KMS-11 (cell line): ENCODE measurements around the gene RELN.
"Not testable (repeated sequence)": the region's sequence is repeated elsewhere in the genome, so short reads cannot be mapped to it uniquely, and the experiment has no call there.

Source experiments
- H2AFZ ChIP-seq: fragments of 200-600 bp; sonication (generic); 2 replicates; pipeline ENCODE4 v1.6.1; 2016; ENCODE audit warnings: antibody characterized with exemption, mixed run types, low read depth
- H3K27ac ChIP-seq: fragments of 200-600 bp; sonication (generic); 2 replicates; pipeline ENCODE4 v1.6.1; 2016; ENCODE audit warnings: mild to moderate bottlenecking, mixed run types
- H3K27me3 ChIP-seq: fragments of 200-600 bp; sonication (generic); 2 replicates; pipeline ENCODE4 v1.6.1; 2017; ENCODE audit warnings: mild to moderate bottlenecking, low read depth, mixed run types, moderate library complexity; ENCODE audit not compliant: insufficient read depth
- H3K36me3 ChIP-seq: fragments of 200-600 bp; sonication (generic); 2 replicates; pipeline ENCODE4 v1.6.1; 2017; ENCODE audit warnings: mild to moderate bottlenecking, mixed run types; ENCODE audit not compliant: insufficient read depth
- H3K4me1 ChIP-seq: fragments of 200-600 bp; sonication (generic); 2 replicates; pipeline ENCODE4 v1.6.1; 2016; ENCODE audit warnings: mild to moderate bottlenecking, low read depth, mixed run types; ENCODE audit not compliant: poor library complexity, severe bottlenecking
- H3K4me2 ChIP-seq: fragments of 200-600 bp; sonication (generic); 2 replicates; pipeline ENCODE4 v1.7.0; 2016; ENCODE audit warnings: mild to moderate bottlenecking, mixed run types
- H3K4me3 ChIP-seq: fragments of 200-600 bp; sonication (generic); IDR thresholded peaks from 2 replicates; pipeline ENCODE4 v1.6.1; 2017; ENCODE audit warnings: low read depth, low read length, mixed read lengths; ENCODE audit not compliant: insufficient read depth
- H3K79me2 ChIP-seq: fragments of 200-600 bp; sonication (generic); 2 replicates; pipeline ENCODE4 v1.6.1; 2016; ENCODE audit warnings: low read depth, mixed run types; ENCODE audit not compliant: insufficient read depth
- H3K9ac ChIP-seq: fragments of 200-600 bp; sonication (generic); 2 replicates; pipeline ENCODE4 v1.6.1; 2016; ENCODE audit warnings: mild to moderate bottlenecking, mixed run types
- H4K20me1 ChIP-seq: fragments of 200-600 bp; sonication (generic); 2 replicates; pipeline ENCODE4 v1.6.1; 2016; ENCODE audit warnings: mild to moderate bottlenecking, mixed run types; ENCODE audit not compliant: insufficient read depth
- TF ChIP-seq, protein P1 (sequence below): fragments of 200-600 bp; sonication (generic); conservative IDR thresholded peaks from 2 replicates; pipeline ENCODE4 v1.6.1; 2017; ENCODE audit warnings: low read depth, mild to moderate bottlenecking, antibody characterized with exemption, low read length, moderate library complexity, mixed read lengths

Gene RELN

DNA sequence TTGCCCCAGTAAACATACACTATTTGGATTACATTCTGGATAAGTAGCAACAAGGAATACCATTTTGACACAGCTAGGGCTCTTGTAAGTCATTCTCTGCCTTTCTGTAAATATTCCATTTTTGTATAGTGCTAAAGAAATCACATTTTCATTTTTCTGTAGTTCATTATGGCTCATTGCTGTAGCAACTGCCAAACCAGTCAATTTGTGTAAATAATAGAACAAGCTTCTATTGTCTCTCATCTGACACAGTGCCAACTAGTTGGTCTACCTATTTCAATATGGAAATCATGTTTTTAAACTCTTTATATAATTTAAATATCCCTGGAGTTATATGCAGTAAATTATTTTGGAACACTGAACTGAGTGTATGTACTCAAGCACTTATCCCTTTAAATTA, 193.7 kb downstream of the RELN start:
- Histone ChIP-seq H3K27me3 (no peaks in the 10 kb centered on the region), H3K36me3 (no peaks in the 10 kb centered on the region), H3K27ac (no peak overlapping the region), H4K20me1 (no peaks in the 10 kb centered on the region), H3K4me3 (no peak overlapping the region), H3K79me2 (no peaks in the 10 kb centered on the region), H3K9ac (no peak overlapping the region), H3K4me2 (no peak overlapping the region), H2AFZ (no peak overlapping the region), H3K4me1 (no peaks in the 10 kb centered on the region)
- TF ChIP-seq, protein P1, sequence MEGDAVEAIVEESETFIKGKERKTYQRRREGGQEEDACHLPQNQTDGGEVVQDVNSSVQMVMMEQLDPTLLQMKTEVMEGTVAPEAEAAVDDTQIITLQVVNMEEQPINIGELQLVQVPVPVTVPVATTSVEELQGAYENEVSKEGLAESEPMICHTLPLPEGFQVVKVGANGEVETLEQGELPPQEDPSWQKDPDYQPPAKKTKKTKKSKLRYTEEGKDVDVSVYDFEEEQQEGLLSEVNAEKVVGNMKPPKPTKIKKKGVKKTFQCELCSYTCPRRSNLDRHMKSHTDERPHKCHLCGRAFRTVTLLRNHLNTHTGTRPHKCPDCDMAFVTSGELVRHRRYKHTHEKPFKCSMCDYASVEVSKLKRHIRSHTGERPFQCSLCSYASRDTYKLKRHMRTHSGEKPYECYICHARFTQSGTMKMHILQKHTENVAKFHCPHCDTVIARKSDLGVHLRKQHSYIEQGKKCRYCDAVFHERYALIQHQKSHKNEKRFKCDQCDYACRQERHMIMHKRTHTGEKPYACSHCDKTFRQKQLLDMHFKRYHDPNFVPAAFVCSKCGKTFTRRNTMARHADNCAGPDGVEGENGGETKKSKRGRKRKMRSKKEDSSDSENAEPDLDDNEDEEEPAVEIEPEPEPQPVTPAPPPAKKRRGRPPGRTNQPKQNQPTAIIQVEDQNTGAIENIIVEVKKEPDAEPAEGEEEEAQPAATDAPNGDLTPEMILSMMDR, result no peak

DNA sequence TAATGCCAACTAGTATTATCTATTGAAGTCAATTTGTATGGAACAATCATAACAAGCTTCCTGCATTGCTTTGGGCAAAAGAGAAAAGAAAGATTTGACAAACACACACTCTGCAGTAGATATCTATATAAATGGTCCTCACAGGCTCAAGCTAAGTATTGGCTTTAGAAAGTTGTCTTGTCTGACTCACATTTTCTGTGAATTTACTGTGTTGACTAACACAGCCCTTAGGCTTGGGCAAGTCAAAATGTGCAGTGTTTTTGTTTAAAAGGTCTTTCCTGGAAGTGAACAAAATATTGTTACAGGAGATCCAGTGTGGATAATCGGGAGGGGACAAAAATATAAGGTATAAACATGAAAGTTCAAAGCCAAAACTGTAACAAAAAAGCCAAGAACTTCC, 194.4 kb downstream of the RELN start:
- TF ChIP-seq, protein P1, result no peak
- Histone ChIP-seq H3K79me2 (no peaks in the 10 kb centered on the region), H3K4me1 (no peaks in the 10 kb centered on the region), H3K27ac (no peak overlapping the region), H2AFZ (no peak overlapping the region), H3K27me3 (no peaks in the 10 kb centered on the region), H3K9ac (no peak overlapping the region), H3K4me3 (no peak overlapping the region), H3K36me3 (no peaks in the 10 kb centered on the region), H3K4me2 (no peak overlapping the region), H4K20me1 (no peaks in the 10 kb centered on the region)

DNA sequence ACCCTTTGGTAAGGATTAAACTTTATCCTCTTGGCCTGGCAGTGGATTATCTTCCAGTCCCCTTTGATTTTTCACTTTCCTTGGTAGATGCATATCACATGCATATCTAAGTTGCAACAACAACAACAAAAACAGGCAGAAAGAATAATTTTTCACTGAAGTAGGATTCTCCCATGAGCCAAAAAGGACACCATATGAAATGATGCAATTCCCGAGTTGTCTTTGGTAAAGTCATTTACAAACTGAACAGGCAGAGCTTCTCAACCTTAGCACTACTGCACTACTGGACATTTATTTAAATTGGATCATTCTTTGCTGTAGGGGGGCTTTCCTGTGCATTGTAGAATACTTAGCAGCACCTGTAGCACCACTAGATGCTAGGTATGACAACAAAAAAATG, 195.0 kb downstream of the RELN start:
- no peak overlapping the region for H2AFZ ChIP-seq
- no peaks in the 10 kb centered on the region for H3K79me2 ChIP-seq
- no peak overlapping the region for H3K27ac ChIP-seq
- no peaks in the 10 kb centered on the region for H3K36me3 ChIP-seq
- no peak overlapping the region for H3K9ac ChIP-seq
- no peaks in the 10 kb centered on the region for H4K20me1 ChIP-seq
- H3K27me3 ChIP-seq, result no peaks in the 10 kb centered on the region
- H3K4me1 ChIP-seq, result no peaks in the 10 kb centered on the region
- no peak overlapping the region for H3K4me3 ChIP-seq
- no peak overlapping the region for H3K4me2 ChIP-seq
- TF ChIP-seq, protein P1, result no peak

DNA sequence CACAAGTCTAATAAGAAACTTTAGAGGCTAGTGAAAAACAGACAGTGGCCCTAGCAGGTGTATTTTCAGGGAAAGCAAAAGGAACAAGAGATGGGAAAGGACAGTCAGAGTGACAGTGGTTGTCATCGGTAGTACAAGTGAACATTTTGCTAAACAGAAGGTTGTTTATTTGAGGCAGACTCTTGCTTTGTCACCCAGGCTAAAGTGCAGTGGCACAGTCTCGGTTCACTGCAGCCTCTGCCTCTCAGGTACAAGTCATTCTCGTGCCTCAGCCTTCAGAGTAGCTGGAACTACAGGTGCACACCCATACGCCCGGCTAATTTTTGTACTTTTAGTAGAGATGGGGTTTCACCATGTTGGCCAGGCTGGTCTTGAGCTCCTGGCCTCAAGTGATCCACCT, 195.8 kb downstream of the RELN start:
- no peak overlapping the region for H3K27ac ChIP-seq
- no peaks in the 10 kb centered on the region for H3K79me2 ChIP-seq
- no peaks in the 10 kb centered on the region for H3K27me3 ChIP-seq
- H3K4me2 ChIP-seq, result no peak overlapping the region
- TF ChIP-seq, protein P1, result no peak
- H3K9ac ChIP-seq, result no peak overlapping the region
- H3K4me1 ChIP-seq, result no peaks in the 10 kb centered on the region
- H2AFZ ChIP-seq, result no peak overlapping the region
- no peaks in the 10 kb centered on the region for H4K20me1 ChIP-seq
- no peaks in the 10 kb centered on the region for H3K36me3 ChIP-seq
- H3K4me3 ChIP-seq, result no peak overlapping the region

DNA sequence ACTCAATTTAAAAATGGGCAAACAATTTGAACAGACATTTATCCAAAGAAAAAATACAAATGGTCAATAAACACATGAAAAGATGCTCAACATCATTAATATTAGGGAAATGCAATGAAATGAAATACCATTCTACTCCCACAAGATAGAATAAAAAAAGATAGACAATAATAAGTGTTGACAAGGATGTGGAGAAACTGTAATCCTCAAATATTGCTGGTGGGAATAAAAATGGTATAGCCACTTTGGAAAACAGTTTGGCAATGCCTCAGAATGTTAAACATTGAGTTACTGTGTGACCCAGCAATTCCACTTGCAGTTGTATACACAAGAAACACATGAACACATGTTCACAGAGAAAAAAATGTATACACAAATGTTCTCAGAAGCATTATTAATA, 197.6 kb downstream of the RELN start:
- no peaks in the 10 kb centered on the region for H3K79me2 ChIP-seq
- no peak overlapping the region for H3K4me2 ChIP-seq
- no peaks in the 10 kb centered on the region for H4K20me1 ChIP-seq
- H3K9ac ChIP-seq, result no peak overlapping the region
- H2AFZ ChIP-seq, result no peak overlapping the region
- no peaks in the 10 kb centered on the region for H3K4me1 ChIP-seq
- TF ChIP-seq, protein P1, result no peak
- H3K36me3 ChIP-seq, result no peaks in the 10 kb centered on the region
- no peak overlapping the region for H3K4me3 ChIP-seq
- H3K27me3 ChIP-seq, result no peaks in the 10 kb centered on the region
- H3K27ac ChIP-seq, result no peak overlapping the region

DNA sequence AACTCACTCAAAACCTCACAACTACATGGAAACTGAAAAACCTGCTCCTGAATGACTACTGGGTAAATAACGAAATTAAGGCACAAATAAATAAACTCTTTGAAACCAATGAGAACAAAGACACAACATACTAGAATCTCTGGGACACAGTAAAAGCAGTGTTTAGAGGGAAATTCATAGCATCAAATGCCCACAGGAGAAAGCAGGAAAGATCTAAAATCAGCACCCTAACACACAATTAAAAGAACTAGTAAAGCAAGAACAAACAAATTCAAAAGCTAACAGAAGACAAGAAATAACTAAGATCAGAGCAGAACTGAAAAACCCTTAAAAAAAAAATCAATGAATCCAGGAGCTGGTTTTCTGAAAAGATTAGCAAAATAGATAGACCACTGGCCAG, 202.4 kb downstream of the RELN start:
- H3K9ac ChIP-seq, H3K36me3 ChIP-seq, H4K20me1 ChIP-seq, H3K27me3 ChIP-seq, H3K27ac ChIP-seq, H3K79me2 ChIP-seq, H3K4me2 ChIP-seq, H3K4me3 ChIP-seq, H2AFZ ChIP-seq, H3K4me1 ChIP-seq: not testable (repeated sequence)
